ENCODE data around the gene NAV3. TPM values are rescaled to one million over a fixed set of nuclear protein-coding genes. Genes with fewer than 3 reads are reported as not detected.

NAV3 gene
- total RNA-seq, 4 donors from 2014 or later: 4.6 to 10.7 (median 6.6) TPM

- 66% methylated on average over 6 of the region's 6 CpGs; no CpG with 5 or more reads in 1 of the 2 donors for WGBS, 2 donors (ENCODE audit: low coverage in 1 of 2)
- ATAC-seq: no peak
These were observed 287.3 kb downstream of the NAV3 start for GRCh38 chr12:78118036-78118435.

GRCh38 chr12:78118486-78118885 is 287.8 kb downstream of the NAV3 start:
- ATAC-seq: no peak
- no peaks in the 10 kb centered on the region for H3K27me3 ChIP-seq
- H3K4me1 ChIP-seq: no peaks in the 10 kb centered on the region
- peaks cover 0 to under 1% (median 0%) of the 10 kb centered on the region in 3 donors for H3K9me3 ChIP-seq
- H3K36me3 ChIP-seq: no peaks in the 10 kb centered on the region
- H3K27ac ChIP-seq: no peak overlapping the region
- TF ChIP-seq CTCF (IDR thresholded peaks at IDR 0.05) (no peak), EP300 (IDR thresholded peaks at IDR 0.05) (no peak), POLR2A (IDR thresholded peaks at IDR 0.05) (no peak), POLR2AphosphoS5 (IDR thresholded peaks at IDR 0.05) (no peak)
- no peak overlapping the region for H3K4me3 ChIP-seq
- 74 to 85% methylated on average over 2 of the region's 2 CpGs for WGBS, 2 donors (ENCODE audit: low coverage in 1 of 2)

More at GRCh38 chr12:78118036-78118435, 287.3 kb downstream of the NAV3 start:
- Histone ChIP-seq H3K4me1 (no peaks in the 10 kb centered on the region), H3K4me3 (no peak overlapping the region), H3K36me3 (no peaks in the 10 kb centered on the region), H3K9me3 (peaks cover 0 to 5% (median 0%) of the 10 kb centered on the region in 3 donors), H3K27ac (no peak overlapping the region), H3K27me3 (no peaks in the 10 kb centered on the region)
- TF ChIP-seq POLR2A (IDR thresholded peaks at IDR 0.05): no peak

GRCh38 chr12:78119351-78119918 is 288.7 kb downstream of the NAV3 start:
- TF ChIP-seq CTCF (IDR thresholded peaks at IDR 0.05) (no peak), EP300 (IDR thresholded peaks at IDR 0.05) (no peak), POLR2A (IDR thresholded peaks at IDR 0.05) (no peak), POLR2AphosphoS5 (IDR thresholded peaks at IDR 0.05) (no peak)
- no peak overlapping the region for H3K27ac ChIP-seq
- WGBS, 2 donors (ENCODE audit: low coverage in 1 of 2): 84 to 96% methylated on average over 5 to 11 of the region's 12 CpGs

GRCh38 chr12:78120306-78120705 is 289.6 kb downstream of the NAV3 start:
- Histone ChIP-seq H3K9me3 (no peaks in the 10 kb centered on the region), H3K27me3 (no peaks in the 10 kb centered on the region), H3K27ac (no peak overlapping the region), H3K4me1 (no peaks in the 10 kb centered on the region), H3K36me3 (no peaks in the 10 kb centered on the region), H3K4me3 (no peak overlapping the region)
- TF ChIP-seq POLR2AphosphoS5 (IDR thresholded peaks at IDR 0.05) (no peak), CTCF (IDR thresholded peaks at IDR 0.05) (no peak), EP300 (IDR thresholded peaks at IDR 0.05) (no peak), POLR2A (IDR thresholded peaks at IDR 0.05) (no peak)
- no peak for ATAC-seq

More at GRCh38 chr12:78119351-78119918, 288.7 kb downstream of the NAV3 start:
- Histone ChIP-seq H3K36me3 (no peaks in the 10 kb centered on the region), H3K4me1 (no peaks in the 10 kb centered on the region), H3K4me3 (no peak overlapping the region), H3K9me3 (no peaks in the 10 kb centered on the region), H3K27me3 (no peaks in the 10 kb centered on the region)
- ATAC-seq: no peak

GRCh38 chr12:78120866-78121560 is 290.3 kb downstream of the NAV3 start:
- H3K4me1 ChIP-seq: no peaks in the 10 kb centered on the region
- TF ChIP-seq POLR2AphosphoS5 (IDR thresholded peaks at IDR 0.05): no peak
- peak in 1 of 4 experiments; percentile 27 for TF ChIP-seq CTCF (IDR thresholded peaks at IDR 0.05)
- WGBS, 2 donors (ENCODE audit: low coverage in 1 of 2): 61 to 70% methylated on average over 6 of the region's 6 CpGs
- no peaks in the 10 kb centered on the region for H3K27me3 ChIP-seq
- H3K36me3 ChIP-seq: no peaks in the 10 kb centered on the region
- no peak for ATAC-seq
- H3K27ac ChIP-seq: no peak overlapping the region
- no peaks in the 10 kb centered on the region for H3K9me3 ChIP-seq
- H3K4me3 ChIP-seq: no peak overlapping the region

All from gastroesophageal sphincter (tissue), 4 donors.